Measurements from ENCODE around the gene PITX1.

DNA sequence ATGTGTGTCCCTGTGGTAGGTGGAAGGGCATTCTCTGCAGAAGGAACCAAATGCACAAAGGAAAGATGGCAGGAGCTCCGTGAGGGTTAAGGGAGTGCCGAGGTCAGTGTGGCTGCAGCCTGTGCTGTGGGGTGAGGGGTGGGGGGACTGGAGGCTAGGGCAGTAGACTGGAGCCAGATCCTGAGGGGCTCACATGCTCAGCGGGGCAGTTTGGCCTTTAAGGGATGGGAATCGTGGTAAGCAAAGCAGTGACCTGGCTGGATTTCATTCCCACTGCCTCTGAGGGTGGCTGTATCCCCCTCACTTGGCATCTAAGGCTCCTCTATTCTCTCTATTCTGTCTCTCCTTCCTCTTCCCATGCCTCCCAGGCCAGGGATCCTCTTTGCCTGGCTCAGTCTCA is 15.6 kb downstream of the PITX1 start:
- TF ChIP-seq POLR2AphosphoS5 (IDR thresholded peaks at IDR 0.05; ENCODE audit: borderline replicate concordance, low read depth, low read length) (no peak), EZH2 (IDR thresholded peaks at IDR 0.05) (no peak)

Data from SK-N-MC (cell line).